ENCODE data around the gene PARVB.

The PARVB gene

DNA sequence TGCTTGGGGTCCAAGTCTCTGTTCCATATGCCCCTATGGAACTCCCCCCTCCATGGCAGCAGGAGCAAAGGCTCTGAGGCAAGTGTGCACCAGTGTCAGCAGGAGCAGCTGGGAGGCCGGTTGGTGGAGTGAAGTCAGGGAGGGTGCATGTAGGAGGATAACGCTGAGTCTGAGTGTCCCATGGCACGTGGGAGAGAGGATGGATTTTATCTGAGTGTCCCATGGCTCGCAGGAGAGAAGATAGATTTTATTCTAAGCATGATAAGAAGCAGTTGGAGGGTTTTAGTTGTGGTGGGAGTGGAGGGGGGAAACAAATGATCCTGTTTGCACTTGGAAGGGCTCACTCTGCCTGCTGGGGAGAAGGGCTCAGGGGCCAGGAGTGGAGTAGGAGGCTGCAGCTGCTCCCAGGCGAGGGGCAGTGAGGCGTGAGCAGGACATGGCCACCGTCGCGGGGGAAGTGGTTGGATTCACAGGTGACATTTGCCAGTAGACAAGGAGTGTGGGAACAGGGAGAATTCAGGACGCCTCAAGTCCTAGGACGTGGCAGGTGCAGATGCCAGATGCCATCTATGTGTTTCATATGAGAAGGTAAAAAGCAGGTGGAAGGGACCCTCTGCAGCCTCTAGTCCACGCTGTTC is 123.0 kb downstream of the PARVB start:
- H3K27ac ChIP-seq (ENCODE audit: low read depth, low read length, poor library complexity, severe bottlenecking): no peak overlapping the region
- H3K4me3 ChIP-seq (ENCODE audit: low read depth, low read length, poor library complexity, severe bottlenecking): no peak overlapping the region
- H3K9me2 ChIP-seq (ENCODE audit: low read depth, low read length): no peaks in the 10 kb centered on the region
- no peaks in the 10 kb centered on the region for H3K4me1 ChIP-seq (ENCODE audit: insufficient read depth, low read length, severe bottlenecking)
- H3K79me2 ChIP-seq (ENCODE audit: insufficient read depth, low read length): no peaks in the 10 kb centered on the region
- no peaks in the 10 kb centered on the region for H4K20me1 ChIP-seq (ENCODE audit: insufficient read depth, low read length)
- H3K36me3 ChIP-seq (ENCODE audit: insufficient read depth, low read length): peaks cover 20% of the 10 kb centered on the region; the same call in 1 of the 2 replicates
- H3K9ac ChIP-seq (ENCODE audit: low read length): no peak overlapping the region
- no peak overlapping the region for H3K4me2 ChIP-seq (ENCODE audit: low read length)
- no peaks in the 10 kb centered on the region for H3F3A ChIP-seq (ENCODE audit: insufficient read depth, low read length)
- no peak overlapping the region for H2AFZ ChIP-seq (ENCODE audit: low read length)
- no peaks in the 10 kb centered on the region for H3K27me3 ChIP-seq (ENCODE audit: insufficient read depth, low read length)
- TF ChIP-seq EZH2 (IDR thresholded peaks at IDR 0.05; ENCODE audit: borderline replicate concordance, low read length) (no peak), CTCF (IDR thresholded peaks at IDR 0.05; ENCODE audit: low read length) (no peak)
- H3K9me3 ChIP-seq (ENCODE audit: low read length): no peaks in the 10 kb centered on the region

DNA sequence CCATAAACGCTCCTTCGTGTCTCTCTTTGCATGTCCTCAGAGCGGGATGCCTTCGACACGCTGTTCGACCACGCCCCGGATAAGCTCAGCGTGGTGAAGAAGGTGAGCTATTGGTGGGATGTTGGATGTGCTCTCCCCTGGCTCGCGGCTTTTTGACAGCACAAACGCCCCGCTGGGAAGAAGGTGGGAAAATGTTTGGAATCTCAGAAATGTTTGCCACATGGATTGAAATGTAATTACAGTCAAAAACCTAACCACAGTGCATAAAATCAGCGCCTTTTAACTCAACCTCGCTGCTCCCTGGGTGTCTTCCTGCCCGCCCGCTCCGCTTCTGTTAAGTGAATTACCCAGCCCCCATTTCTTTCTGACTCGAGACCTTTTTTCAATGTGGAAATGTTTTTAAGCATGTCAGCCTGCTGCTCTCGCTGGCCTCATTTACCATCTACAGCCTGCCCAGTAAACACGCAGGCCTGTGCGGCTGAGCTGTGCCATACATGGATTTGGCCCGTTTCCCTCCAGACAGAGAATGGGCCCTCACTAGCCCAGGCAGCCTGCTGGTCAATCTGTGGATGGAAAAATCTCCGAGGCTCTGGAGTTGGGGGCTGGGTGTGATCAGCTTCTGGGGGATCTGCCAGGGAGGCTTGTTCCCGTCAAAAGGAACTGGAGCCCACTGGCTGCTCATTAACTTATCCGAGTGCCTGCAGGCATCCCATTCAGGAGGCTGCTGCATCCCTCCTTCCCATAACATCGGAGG is 123.9 kb downstream of the PARVB start:
- Histone ChIP-seq H3K36me3 (ENCODE audit: insufficient read depth, low read length) (peaks cover 20% of the 10 kb centered on the region; the same call in 1 of the 2 replicates), H3K27me3 (ENCODE audit: insufficient read depth, low read length) (no peaks in the 10 kb centered on the region), H3K9me2 (ENCODE audit: low read depth, low read length) (no peaks in the 10 kb centered on the region), H3K4me2 (ENCODE audit: low read length) (no peak overlapping the region), H3K4me3 (ENCODE audit: low read depth, low read length, poor library complexity, severe bottlenecking) (no peak overlapping the region), H4K20me1 (ENCODE audit: insufficient read depth, low read length) (no peaks in the 10 kb centered on the region), H3F3A (ENCODE audit: insufficient read depth, low read length) (no peaks in the 10 kb centered on the region), H3K9ac (ENCODE audit: low read length) (no peak overlapping the region), H3K9me3 (ENCODE audit: low read length) (no peaks in the 10 kb centered on the region), H3K4me1 (ENCODE audit: insufficient read depth, low read length, severe bottlenecking) (no peaks in the 10 kb centered on the region), H2AFZ (ENCODE audit: low read length) (no peak overlapping the region), H3K27ac (ENCODE audit: low read depth, low read length, poor library complexity, severe bottlenecking) (no peak overlapping the region), H3K79me2 (ENCODE audit: insufficient read depth, low read length) (no peaks in the 10 kb centered on the region)
- TF ChIP-seq EZH2 (IDR thresholded peaks at IDR 0.05; ENCODE audit: borderline replicate concordance, low read length): no peak
- no peak for TF ChIP-seq CTCF (IDR thresholded peaks at IDR 0.05; ENCODE audit: low read length)

DNA sequence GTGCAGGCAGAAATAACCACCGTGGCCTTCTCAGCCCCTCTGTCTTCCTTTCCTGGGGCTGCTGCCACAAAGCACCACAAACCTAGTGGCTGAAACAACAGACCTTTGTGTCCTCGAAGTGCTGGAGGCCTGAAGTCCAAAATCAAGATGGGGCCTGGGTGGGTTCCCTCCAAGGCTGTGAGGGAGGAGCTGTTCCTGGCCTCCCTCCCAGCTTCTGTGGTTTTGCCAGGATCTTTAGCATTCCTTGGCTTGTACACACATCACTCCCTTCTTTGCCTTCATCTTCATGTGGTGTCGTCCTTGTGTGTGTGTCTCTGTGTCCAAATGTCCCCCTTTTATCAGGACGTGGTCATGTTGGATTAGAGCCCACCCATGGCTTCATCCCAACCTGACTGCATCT is 127.6 kb downstream of the PARVB start:
- H3K9me3 ChIP-seq (ENCODE audit: low read length): no peaks in the 10 kb centered on the region
- TF ChIP-seq CTCF (IDR thresholded peaks at IDR 0.05; ENCODE audit: low read length) (no peak), EZH2 (IDR thresholded peaks at IDR 0.05; ENCODE audit: borderline replicate concordance, low read length) (no peak)
- H3K4me2 ChIP-seq (ENCODE audit: low read length): no peak overlapping the region
- no peak overlapping the region for H3K4me3 ChIP-seq (ENCODE audit: low read depth, low read length, poor library complexity, severe bottlenecking)
- peaks cover 23% of the 10 kb centered on the region; the same call in 1 of the 2 replicates for H3K36me3 ChIP-seq (ENCODE audit: insufficient read depth, low read length)
- H3K9ac ChIP-seq (ENCODE audit: low read length): no peak overlapping the region
- H3K79me2 ChIP-seq (ENCODE audit: insufficient read depth, low read length): no peaks in the 10 kb centered on the region
- no peaks in the 10 kb centered on the region for H3K9me2 ChIP-seq (ENCODE audit: low read depth, low read length)
- H3K27me3 ChIP-seq (ENCODE audit: insufficient read depth, low read length): no peaks in the 10 kb centered on the region
- H3F3A ChIP-seq (ENCODE audit: insufficient read depth, low read length): no peaks in the 10 kb centered on the region
- no peak overlapping the region for H2AFZ ChIP-seq (ENCODE audit: low read length)
- no peaks in the 10 kb centered on the region for H3K4me1 ChIP-seq (ENCODE audit: insufficient read depth, low read length, severe bottlenecking)
- H3K27ac ChIP-seq (ENCODE audit: low read depth, low read length, poor library complexity, severe bottlenecking): no peak overlapping the region
- H4K20me1 ChIP-seq (ENCODE audit: insufficient read depth, low read length): no peaks in the 10 kb centered on the region

Measured in OCI-LY1 (cell line).